ENCODE measurements around the gene NAB2.
"Not testable (repeated sequence)": the region's sequence is repeated elsewhere in the genome, so short reads cannot be mapped to it uniquely, and the experiment has no call there.

NAB2 gene

GRCh38 chr12:57088354-57089270 lies at the start of gene NAB2:
Gene NAB2, plus strand, starts transcription at chr12:57089114. Its CDS starts 158 bp downstream, at chr12:57089272.
- peak; percentile 96 for DNase-seq

DNA sequence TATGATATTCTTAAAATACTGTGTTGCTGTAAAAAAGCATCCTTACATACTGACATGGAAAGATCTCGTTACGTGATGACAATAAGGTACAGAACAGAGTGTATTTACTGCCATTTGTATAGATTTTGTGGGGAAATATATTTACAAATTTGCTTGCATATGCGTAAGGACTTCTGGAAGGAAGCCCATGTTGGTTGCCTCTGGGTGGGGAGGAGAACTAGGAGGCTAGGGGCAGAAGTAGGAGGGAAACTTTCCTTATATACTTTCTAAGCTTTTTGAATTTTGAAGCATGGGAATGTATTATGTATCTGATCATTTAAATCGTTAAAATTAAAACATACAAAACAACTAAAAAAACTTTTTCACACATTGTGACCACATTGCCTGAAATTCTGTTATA lies 48.7 kb upstream of the NAB2 start:
- no peak for DNase-seq

DNA sequence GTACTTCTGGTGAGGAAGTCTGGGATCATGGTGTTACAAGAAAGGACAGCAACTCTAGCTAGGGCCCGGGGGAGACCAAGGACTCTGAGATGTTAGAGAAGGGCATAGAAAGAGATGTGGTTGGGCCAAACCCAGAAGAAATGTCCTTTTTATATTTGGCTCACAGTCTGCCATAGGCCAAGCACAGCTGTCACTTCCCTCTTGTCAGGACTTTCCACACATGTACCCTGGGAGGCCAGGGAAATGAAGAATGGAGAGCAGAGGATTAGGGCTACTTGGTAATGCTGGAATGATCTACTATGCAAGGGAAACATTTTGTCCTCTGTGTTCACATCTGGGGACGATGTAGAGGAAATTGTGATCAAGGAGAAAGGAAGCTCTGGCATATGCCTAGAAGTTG lies 48.2 kb upstream of the NAB2 start:
- DNase-seq: no peak

DNA sequence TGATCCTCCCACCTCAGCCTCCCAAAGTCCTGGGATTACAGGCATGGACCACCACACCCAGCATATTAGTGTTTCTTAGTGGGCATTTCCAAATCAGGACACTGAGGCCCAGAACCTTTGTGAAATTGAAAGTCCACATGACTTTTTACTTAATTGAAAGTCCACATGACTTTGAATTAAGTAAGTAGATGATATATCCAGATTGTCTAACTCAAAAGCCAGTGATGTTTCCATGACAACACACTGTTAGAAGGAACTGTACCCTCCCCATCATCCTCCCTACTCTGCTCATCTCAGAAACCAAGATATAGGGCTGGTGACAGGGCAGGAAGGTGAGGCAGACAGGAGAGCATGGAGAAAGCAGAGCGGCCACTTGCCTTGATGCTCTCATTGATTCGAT lies 46.2 kb upstream of the NAB2 start:
- DNase-seq: no peak

DNA sequence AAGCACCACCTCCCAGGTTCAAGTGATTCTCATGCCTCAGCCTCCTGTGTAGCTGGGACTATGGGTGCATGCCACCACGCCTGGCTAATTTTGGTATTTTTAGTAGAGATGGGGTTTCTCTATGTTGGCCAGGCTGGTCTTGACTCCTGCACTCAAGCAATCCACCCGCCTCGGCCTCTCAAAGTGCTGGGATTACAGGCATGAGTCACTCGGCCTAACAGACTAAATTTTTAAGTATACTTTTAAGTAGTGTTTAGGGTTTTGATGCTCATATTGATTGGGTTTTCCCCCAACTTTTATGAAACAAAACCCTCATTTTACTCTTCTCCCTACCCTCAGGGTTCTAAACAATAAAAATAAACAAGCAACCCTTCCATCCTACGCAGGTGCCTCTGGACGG lies 44.4 kb upstream of the NAB2 start:
- DNase-seq: no peak

GRCh38 chr12:57044889-57045288 lies 44.0 kb upstream of the NAB2 start:
- no peak for DNase-seq

DNA sequence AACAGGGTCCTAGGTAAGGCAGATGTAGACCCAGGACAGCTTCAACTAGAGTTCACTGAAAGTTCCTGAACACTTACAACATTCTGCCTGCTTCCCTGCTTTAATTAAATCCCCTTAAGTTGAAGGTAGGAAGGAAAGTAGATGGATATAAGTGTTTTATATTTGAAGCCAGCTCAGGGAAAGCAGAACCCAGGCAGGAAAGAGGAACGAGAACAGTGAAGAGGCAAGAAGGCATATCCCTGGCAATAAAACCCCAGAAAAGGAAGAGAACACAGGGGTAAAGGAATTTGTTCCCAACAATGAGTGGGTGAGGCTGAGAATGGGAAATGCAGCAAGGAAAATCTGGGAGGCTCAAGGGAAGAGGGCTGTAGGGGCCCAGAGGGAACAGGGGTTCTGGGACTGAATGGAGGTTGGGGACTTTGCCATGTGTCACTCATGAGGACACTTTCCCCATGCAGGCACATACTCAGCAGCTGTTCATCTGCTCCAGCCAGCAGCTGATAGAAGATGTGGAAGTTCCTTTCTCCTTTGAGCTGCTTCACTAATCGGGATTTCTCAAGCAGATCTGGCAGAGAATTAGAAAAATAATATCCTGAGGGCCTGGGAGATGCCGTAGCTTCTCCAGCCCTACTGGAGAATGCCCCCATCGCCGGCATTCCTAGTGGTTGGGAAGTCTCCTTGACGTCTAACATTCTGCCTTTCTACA lies 42.7 kb upstream of the NAB2 start:
- no peak for DNase-seq

GRCh38 chr12:57046947-57047890 lies 41.7 kb upstream of the NAB2 start:
- DNase-seq: peak; percentile 28

DNA sequence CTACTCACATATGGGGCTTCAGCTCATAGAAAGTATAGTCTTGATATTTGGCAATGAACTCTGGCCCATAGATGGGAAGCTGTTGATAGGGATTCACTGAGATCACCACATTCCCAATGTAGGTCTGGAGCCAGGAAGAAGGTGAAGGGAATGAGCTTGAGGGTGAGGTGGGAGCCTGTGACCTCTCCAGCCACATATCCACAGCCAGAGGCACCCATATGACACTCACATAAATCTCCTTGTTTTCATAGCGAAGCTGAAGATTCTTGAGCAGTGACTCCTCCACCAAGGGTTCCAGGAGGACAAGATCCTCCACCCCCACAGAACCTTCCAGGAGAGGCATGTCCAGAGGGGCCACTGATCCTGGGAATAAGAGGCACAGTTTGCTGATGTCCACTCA lies 40.9 kb upstream of the NAB2 start:
- no peak for DNase-seq

DNA sequence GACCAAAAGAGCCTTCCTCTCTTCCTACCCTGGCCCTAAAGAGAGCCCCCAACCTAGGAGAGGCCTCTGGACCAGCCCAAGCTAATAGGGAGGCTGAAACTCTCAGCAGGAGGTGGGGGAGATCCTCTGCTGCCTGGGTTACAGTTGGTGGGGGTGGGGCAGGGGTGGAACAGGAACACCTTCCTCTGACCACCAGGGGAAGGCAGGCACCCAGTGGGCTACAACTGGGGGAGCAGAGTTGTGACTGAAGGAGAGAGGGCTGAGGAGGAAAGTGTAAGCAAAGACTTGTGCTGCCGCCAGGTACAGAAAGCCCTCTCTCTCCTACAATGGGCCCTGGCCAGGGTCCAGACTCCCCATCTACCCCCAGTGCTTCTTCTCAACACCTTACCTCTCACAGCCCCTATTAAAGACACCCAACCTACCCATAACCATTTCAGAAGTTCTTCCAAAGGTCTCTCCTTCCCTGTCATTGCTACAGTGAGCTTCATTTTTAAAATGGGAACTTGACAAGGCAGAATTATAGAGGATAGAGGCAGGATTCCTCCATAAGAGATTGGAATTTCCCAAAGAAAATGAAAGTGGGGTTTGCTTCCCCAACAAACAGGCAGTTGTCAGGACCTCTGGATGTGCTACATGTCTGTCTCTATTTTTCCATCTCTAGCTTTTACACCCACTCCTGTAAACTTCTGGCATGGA lies 40.3 kb upstream of the NAB2 start:
- no peak for DNase-seq

DNA sequence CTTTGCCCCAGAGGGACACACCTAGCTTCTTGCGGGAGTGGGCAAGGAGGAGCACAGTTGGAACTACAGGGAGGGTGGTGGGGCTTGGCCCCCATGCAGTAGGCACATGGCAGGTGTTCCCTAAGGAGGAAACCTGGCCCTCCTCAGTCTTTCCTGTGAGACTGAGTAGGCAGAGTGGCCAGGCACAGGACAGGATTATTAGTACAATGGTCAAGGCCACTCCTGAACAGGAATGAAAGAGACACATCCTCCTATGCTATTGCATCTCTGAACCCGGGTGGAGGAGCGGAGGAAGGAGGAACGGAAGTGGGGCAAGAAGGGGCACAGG lies 39.8 kb upstream of the NAB2 start:
- no peak for DNase-seq

DNA sequence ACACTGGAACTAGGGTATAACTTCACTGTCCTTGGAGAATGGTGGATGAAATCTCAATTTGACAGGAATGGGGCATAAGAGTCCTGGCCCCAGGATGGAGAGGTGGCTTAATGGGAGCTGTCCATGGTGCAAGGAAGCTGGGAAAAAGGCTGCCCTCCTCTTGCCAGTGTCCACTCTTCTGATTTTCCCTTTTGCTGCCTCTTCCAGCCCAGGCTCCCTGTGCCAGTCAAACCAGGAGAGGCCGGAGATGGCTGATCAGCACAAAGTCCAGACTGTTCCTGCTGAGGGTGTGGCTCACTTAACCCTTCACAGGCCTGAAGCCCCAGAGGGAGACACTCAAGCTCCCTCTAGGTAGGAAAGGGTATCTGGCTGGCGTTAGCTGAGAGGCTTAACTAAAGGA lies 39.0 kb upstream of the NAB2 start, which contains the start of gene MYO1A:
TSS of gene MYO1A (minus strand) at position 240 of the 400 bp plus-strand sequence. CDS start 1,806 bp downstream, outside the sequence.
- no peak for DNase-seq

GRCh38 chr12:57051011-57051410 lies 37.9 kb upstream of the NAB2 start:
- DNase-seq: no peak

DNA sequence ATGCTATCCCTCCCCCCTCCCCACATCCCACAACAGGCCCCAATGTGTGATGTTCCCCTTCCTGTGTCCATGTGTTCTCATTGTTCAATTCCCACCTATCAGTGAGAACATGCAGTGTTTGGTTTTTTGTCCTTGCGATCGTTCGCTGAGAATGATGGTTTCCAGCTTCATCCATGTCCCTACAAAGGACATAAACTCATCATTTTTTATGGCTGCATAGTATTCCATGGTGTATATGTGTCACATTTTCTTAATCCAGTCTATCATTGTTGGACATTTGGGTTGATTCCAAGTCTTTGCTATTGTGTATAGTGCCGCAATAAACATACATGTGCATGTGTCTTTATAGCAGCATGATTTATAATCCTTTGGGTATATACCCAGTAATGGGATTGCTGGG lies 35.8 kb upstream of the NAB2 start:
- DNase-seq: not testable (repeated sequence)

- DNase-seq: not testable (repeated sequence)
These were observed 35.0 kb upstream of the NAB2 start for GRCh38 chr12:57053901-57054300.

- no peak for DNase-seq
These were observed 33.1 kb upstream of the NAB2 start for GRCh38 chr12:57055824-57056223.

GRCh38 chr12:57057067-57057751 lies 31.7 kb upstream of the NAB2 start:
- DNase-seq: no peak

- no peak for DNase-seq
These were observed 30.5 kb upstream of the NAB2 start for GRCh38 chr12:57058454-57058853.

GRCh38 chr12:57063991-57064685 lies 24.8 kb upstream of the NAB2 start:
- peak; percentile 81 for DNase-seq

DNA sequence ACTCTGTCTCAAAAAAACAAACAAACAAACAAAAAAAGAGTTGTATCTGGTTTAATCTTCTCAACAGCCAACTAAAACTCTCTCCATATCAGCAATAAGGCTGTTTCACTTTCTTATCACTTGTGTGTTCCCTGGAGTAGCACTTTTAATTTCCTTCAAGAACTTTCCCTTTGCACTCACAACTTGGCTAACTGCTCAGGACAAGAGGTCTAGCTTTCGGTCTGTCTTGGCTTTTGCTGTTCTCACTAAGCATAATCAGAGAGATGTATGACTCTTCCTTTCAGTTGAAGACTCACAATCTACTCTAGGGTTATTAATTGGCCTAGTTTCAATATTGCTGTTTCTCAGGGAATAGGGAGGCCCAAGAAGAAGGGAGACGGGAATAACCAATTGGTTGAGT lies 22.7 kb upstream of the NAB2 start:
- no peak for DNase-seq

DNA sequence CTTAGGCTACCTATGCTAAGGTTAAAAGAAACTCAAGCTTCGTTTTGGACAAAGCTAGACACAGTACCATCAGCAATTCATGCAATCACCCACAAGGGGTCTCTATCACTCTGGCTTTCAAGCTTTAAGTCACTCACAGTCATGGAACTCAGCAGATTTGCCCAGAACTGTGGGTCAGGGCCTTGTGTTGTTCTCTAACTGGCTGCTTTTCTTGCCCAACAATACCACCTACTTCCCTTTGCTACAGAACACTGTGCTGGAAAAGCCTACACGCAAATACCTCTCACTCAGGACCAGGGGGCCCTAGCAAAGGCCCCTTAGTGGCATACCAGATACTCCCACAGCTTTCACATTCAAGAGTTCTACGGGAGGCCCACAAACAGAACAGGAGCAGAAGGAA lies 19.4 kb upstream of the NAB2 start:
- DNase-seq: peak; percentile 84

Data from CD4-positive, alpha-beta T cell treated with Interleukin-4 for 4 hours (primary cell).